ENCODE measurements around the gene BEX3. TPM values are rescaled to one million over a fixed set of nuclear protein-coding genes. Genes with fewer than 3 reads are reported as not detected.

The BEX3 gene
- total RNA-seq, 3 donors from 2014 or later: 95.4 to 133 (median 121) TPM

GRCh38 chrX:103413705-103414387 is 37.5 kb downstream of the BEX3 start:
- H3K4me3 ChIP-seq: no peak overlapping the region
- no peaks in the 10 kb centered on the region for H3K36me3 ChIP-seq
- no peak for DNase-seq (ENCODE audit: low spot score in 2 of 2)
- TF ChIP-seq POLR2AphosphoS5 (IDR thresholded peaks at IDR 0.05) (no peak), POLR2A (IDR thresholded peaks at IDR 0.05) (no peak), CTCF (IDR thresholded peaks at IDR 0.05) (no peak)
- peaks cover 0 to 28% of the 10 kb centered on the region in 2 donors for H3K27me3 ChIP-seq
- H3K9me3 ChIP-seq: peaks cover 0 to 4% of the 10 kb centered on the region in 2 donors
- H3K4me1 ChIP-seq: no peaks in the 10 kb centered on the region
- intact Hi-C loops (cut with DNase I; ENCODE audit: low total_unique reads): no loop called here
- H3K27ac ChIP-seq: no peak overlapping the region

- H3K27ac ChIP-seq: no peak overlapping the region
- no peak overlapping the region for H3K4me3 ChIP-seq
- intact Hi-C loops (cut with DNase I; ENCODE audit: low total_unique reads): no loop called here
- H3K36me3 ChIP-seq: no peaks in the 10 kb centered on the region
- H3K4me1 ChIP-seq: no peaks in the 10 kb centered on the region
- no peak for TF ChIP-seq POLR2AphosphoS5 (IDR thresholded peaks at IDR 0.05)
- no peak for TF ChIP-seq CTCF (IDR thresholded peaks at IDR 0.05)
- TF ChIP-seq POLR2A (IDR thresholded peaks at IDR 0.05): no peak
- DNase-seq (ENCODE audit: low spot score in 2 of 2): no peak
- peaks cover 0 to 27% of the 10 kb centered on the region in 2 donors for H3K27me3 ChIP-seq
- peaks cover 0 to 4% of the 10 kb centered on the region in 2 donors for H3K9me3 ChIP-seq
Observed at GRCh38 chrX:103414561-103414960, 38.2 kb downstream of the BEX3 start.

GRCh38 chrX:103415068-103415467 is 38.7 kb downstream of the BEX3 start:
- TF ChIP-seq CTCF (IDR thresholded peaks at IDR 0.05): no peak
- TF ChIP-seq POLR2AphosphoS5 (IDR thresholded peaks at IDR 0.05): no peak
- no peak for TF ChIP-seq POLR2A (IDR thresholded peaks at IDR 0.05)
- peaks cover 0 to 4% of the 10 kb centered on the region in 2 donors for H3K9me3 ChIP-seq
- no peak overlapping the region for H3K4me3 ChIP-seq
- no peak for DNase-seq (ENCODE audit: low spot score in 2 of 2)
- no peaks in the 10 kb centered on the region for H3K36me3 ChIP-seq
- H3K27me3 ChIP-seq: peaks cover 0 to 26% of the 10 kb centered on the region in 2 donors
- no peaks in the 10 kb centered on the region for H3K4me1 ChIP-seq
- intact Hi-C loops (cut with DNase I; ENCODE audit: low total_unique reads): no loop called here
- H3K27ac ChIP-seq: no peak overlapping the region

GRCh38 chrX:103415528-103415927 is 39.2 kb downstream of the BEX3 start:
- H3K4me1 ChIP-seq: no peaks in the 10 kb centered on the region
- H3K4me3 ChIP-seq: no peak overlapping the region

More at GRCh38 chrX:103415528-103415927, 39.2 kb downstream of the BEX3 start:
- TF ChIP-seq POLR2A (IDR thresholded peaks at IDR 0.05): no peak
- no peak for TF ChIP-seq CTCF (IDR thresholded peaks at IDR 0.05)
- TF ChIP-seq POLR2AphosphoS5 (IDR thresholded peaks at IDR 0.05): no peak
- Histone ChIP-seq H3K36me3 (no peaks in the 10 kb centered on the region), H3K27me3 (peaks cover 0 to 26% of the 10 kb centered on the region in 2 donors), H3K9me3 (peaks cover 0 to 4% of the 10 kb centered on the region in 2 donors), H3K27ac (no peak overlapping the region)
- DNase-seq (ENCODE audit: low spot score in 2 of 2): no peak
- intact Hi-C loops (cut with DNase I; ENCODE audit: low total_unique reads): no loop called here

All from breast epithelium (tissue), 4 donors.